ENCODE results near the gene IL11RA. TPM values are rescaled to one million over a fixed set of nuclear protein-coding genes. Genes with fewer than 3 reads are reported as not detected.

Gene IL11RA
- total and polyA plus RNA-seq, 2 of the 8 experiments (the other 6 are each of a cell fraction or from before 2014, with no cell fraction given) = 5.5 to 9.1 TPM

DNA sequence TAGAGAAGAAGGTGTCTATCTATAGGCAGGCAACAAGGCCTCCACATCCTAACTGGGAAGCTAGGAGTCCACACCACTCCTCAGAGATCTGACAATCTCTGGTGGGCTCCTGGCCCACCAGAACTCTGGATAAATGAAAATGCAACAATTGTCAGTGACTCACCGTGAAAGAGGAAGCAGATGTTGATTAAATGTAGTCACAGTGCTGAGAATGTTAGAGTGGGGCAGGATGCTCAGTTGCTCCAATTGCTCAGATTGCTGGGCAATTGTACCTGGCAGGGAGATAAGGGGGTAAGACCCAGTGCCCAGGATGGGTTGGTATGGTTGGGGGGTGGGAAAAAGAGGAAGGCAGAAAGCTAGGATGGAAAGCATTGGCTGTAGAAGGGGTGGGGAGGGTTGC, 34.7 kb downstream of the IL11RA start:
- Histone ChIP-seq H3K14ac (ENCODE audit: insufficient read length) (no peak overlapping the region), H3K9me3 (ENCODE audit: insufficient read depth in 2 of 2, low read depth in 1 of 2, low read length in 1 of 2) (no peaks in the 10 kb centered on the region), H3K4ac (replicated peaks; ENCODE audit: insufficient read length, low read depth, low read length) (no peak overlapping the region), H3K79me1 (ENCODE audit: low read depth, low read length) (no peaks in the 10 kb centered on the region), H3K36me3 (ENCODE audit: control insufficient read depth in 2 of 4, insufficient read depth in 4 of 4, low read length in 3 of 4) (no peaks in the 10 kb centered on the region), H3K4me3 (ENCODE audit: extremely low read depth in 1 of 4, insufficient read depth in 2 of 4, low read depth in 3 of 4, low read length in 4 of 4) (no peak overlapping the region), H2BK120ac (replicated peaks; ENCODE audit: low read depth, low read length) (no peak overlapping the region), H2BK5ac (ENCODE audit: low read depth, low read length) (no peak overlapping the region), H4K8ac (ENCODE audit: extremely low read depth, insufficient read depth, low read length) (no peak overlapping the region), H3K9ac (replicated peaks in 1 of 4; ENCODE audit: extremely low read depth in 1 of 4, low read depth in 3 of 4, low read length in 3 of 4) (no peak overlapping the region), H2BK12ac (ENCODE audit: low read depth, low read length) (no peak overlapping the region), H4K5ac (ENCODE audit: insufficient read length, low read depth, low read length) (no peak overlapping the region), H3K23ac (ENCODE audit: insufficient read length) (no peak overlapping the region), H3K56ac (replicated peaks; ENCODE audit: insufficient read length, low read depth, low read length) (no peak overlapping the region), H3K79me2 (ENCODE audit: control insufficient read depth in 1 of 2, insufficient read depth in 2 of 2, low read length in 2 of 2) (no peaks in the 10 kb centered on the region), H3K4me2 (ENCODE audit: insufficient read depth in 1 of 2, low read depth in 2 of 2, low read length in 2 of 2) (no peak overlapping the region), H2AK5ac (ENCODE audit: low read depth, low read length) (no peak overlapping the region), H3K27me3 (replicated peaks in 1 of 4; ENCODE audit: control insufficient read depth in 3 of 4, extremely low read depth in 1 of 4, insufficient read depth in 3 of 4, low read length in 3 of 4) (no peaks in the 10 kb centered on the region), H2BK20ac (ENCODE audit: low read length) (no peak overlapping the region), H2AFZ (ENCODE audit: low read length) (no peak overlapping the region), H3K4me1 (replicated peaks in 1 of 4; ENCODE audit: control insufficient read depth in 3 of 4, insufficient read depth in 4 of 4, low read length in 3 of 4) (peaks cover 0 to 3% (median 1%) of the 10 kb centered on the region in 4 experiments; a peak in 2 of 7 replicates), H4K20me1 (replicated peaks in 1 of 2; ENCODE audit: control insufficient read depth in 1 of 2, insufficient read depth in 2 of 2, low read length in 2 of 2) (no peaks in the 10 kb centered on the region), H3K27ac (ENCODE audit: low read depth, low read length) (no peak overlapping the region), H2BK15ac (ENCODE audit: low read length) (no peak overlapping the region), H4K91ac (replicated peaks; ENCODE audit: insufficient read length, low read length) (no peak overlapping the region), H3K23me2 (ENCODE audit: low read depth, low read length) (no peaks in the 10 kb centered on the region; the same call in 1 of the 2 replicates), H3K18ac (ENCODE audit: extremely low read depth, low read length) (no peak overlapping the region)
- no peak for FAIRE-seq
- ChIA-PET CTCF (ENCODE audit: partially characterized antibody) (interaction anchor here (1.6 to 12.6 kb wide), 3 partner anchors 12 to 21 kb away, joined by 4 to 147 read pairs (median 39); no protein-coding TSS in a partner anchor), POLR2A (ENCODE audit: partially characterized antibody) (no interaction called here)
- no peak for DNase-seq (ENCODE audit: low read depth in 1 of 2, low spot score in 2 of 2)
- TF ChIP-seq JUND (IDR thresholded peaks at IDR 0.05; ENCODE audit: low read length) (no peak), EGR1 (IDR thresholded peaks at IDR 0.05; ENCODE audit: borderline replicate concordance, low read depth, low read length) (no peak), EZH2 (IDR thresholded peaks at IDR 0.05; ENCODE audit: low read depth, low read length, severe bottlenecking) (no peak), RXRA (IDR thresholded peaks at IDR 0.05; ENCODE audit: insufficient read depth, low read depth, low read length) (no peak), TBP (IDR thresholded peaks at IDR 0.05; ENCODE audit: low read depth, low read length) (no peak), SIN3A (conservative IDR thresholded peaks at IDR 0.05 in 1 of 2, IDR thresholded peaks at IDR 0.05 in 1 of 2; ENCODE audit: low read depth in 1 of 2, low read length in 2 of 2) (no peak), YY1 (IDR thresholded peaks at IDR 0.05; ENCODE audit: low read depth, low read length) (no peak), HDAC2 (IDR thresholded peaks at IDR 0.05; ENCODE audit: borderline replicate concordance in 1 of 2, low read depth in 2 of 2, low read length in 2 of 2) (no peak), MAFK (IDR thresholded peaks at IDR 0.05; ENCODE audit: low read depth, low read length) (no peak), KDM1A (IDR thresholded peaks at IDR 0.05; ENCODE audit: borderline replicate concordance, low read length) (no peak), POLR2A (IDR thresholded peaks at IDR 0.05; ENCODE audit: control extremely low read depth in 1 of 2, low read depth in 2 of 2, low read length in 2 of 2) (no peak), SRF (IDR thresholded peaks at IDR 0.05; ENCODE audit: low read depth, low read length) (no peak)
- 88% methylated on average over 1 of the region's 1 CpG; no CpG with 5 or more reads in 1 of the 2 experiments for WGBS, 2 experiments (ENCODE audit: extremely low coverage in 1 of 2, insufficient coverage in 1 of 2, insufficient read length in 1 of 2, insufficient replicate concordance in 2 of 2, low coverage in 1 of 2, low lambda C conversion rate in 2 of 2, missing lambda C conversion rate in 1 of 2)

All from H1 (cell line).